ENCODE results near the gene CHD5. TPM values are rescaled to one million over a fixed set of nuclear protein-coding genes. Genes with fewer than 3 reads are reported as not detected.

CHD5 gene
- total RNA-seq, 1 experiment from 2014 or later, result 1.6 TPM

DNA sequence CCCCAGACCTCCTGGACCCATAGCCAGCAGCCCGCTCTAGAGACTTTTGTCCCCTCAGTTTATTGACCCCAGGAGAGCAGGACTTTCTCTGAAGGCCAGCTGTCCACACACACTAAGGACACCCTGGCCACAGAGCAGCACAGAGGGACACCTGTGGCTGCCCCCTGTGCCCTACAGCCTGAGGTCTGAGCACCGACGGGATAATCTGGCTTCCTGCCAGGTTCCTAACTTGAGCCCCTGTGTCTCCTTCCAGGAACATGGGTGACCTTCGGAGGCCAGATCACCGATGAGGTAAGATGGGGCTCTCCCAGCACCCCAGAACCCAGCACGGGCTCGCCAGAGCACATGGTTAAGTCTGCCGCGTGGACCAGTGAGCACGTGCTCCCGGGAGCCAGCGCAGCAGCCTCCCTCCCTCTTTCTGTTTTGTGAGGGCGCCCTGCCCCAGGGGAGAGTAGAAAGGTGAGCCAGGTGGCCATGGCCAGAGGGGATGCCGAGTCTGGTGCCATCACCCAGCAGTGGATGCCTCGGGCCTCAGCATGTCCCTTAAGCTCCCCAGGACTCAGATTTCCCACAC lies 106.6 kb downstream of the CHD5 start:
- Histone ChIP-seq H2AFZ (ENCODE audit: low read length) (no peak overlapping the region), H2AK5ac (ENCODE audit: insufficient read length, low read length) (no peak overlapping the region), H4K8ac (replicated peaks; ENCODE audit: insufficient read length, low read depth, low read length) (no peak overlapping the region), H2BK5ac (ENCODE audit: insufficient read length, low read length) (no peak overlapping the region), H3K4me2 (ENCODE audit: insufficient read depth, insufficient read length, low read length) (no peak overlapping the region), H2BK15ac (ENCODE audit: low read depth, low read length) (no peak overlapping the region), H4K91ac (ENCODE audit: insufficient read length, low read depth, low read length) (no peak overlapping the region), H3K23ac (ENCODE audit: insufficient read length, low read depth, low read length) (no peak overlapping the region), H3K18ac (ENCODE audit: insufficient read length, low read depth, low read length) (no peak overlapping the region), H3K4me1 (ENCODE audit: insufficient read depth, low read length) (no peaks in the 10 kb centered on the region), H3K79me1 (ENCODE audit: insufficient read depth, low read depth, low read length, poor library complexity, severe bottlenecking) (no peaks in the 10 kb centered on the region), H3K4ac (ENCODE audit: low read depth, low read length) (no peak overlapping the region), H3K23me2 (ENCODE audit: insufficient read length, low read depth, low read length, poor library complexity, severe bottlenecking) (no peaks in the 10 kb centered on the region), H2BK120ac (ENCODE audit: low read depth, low read length, poor library complexity, severe bottlenecking) (no peak overlapping the region), H3K27me3 (ENCODE audit: insufficient read depth, low read length) (no peaks in the 10 kb centered on the region), H3K79me2 (ENCODE audit: insufficient read depth, low read length) (no peaks in the 10 kb centered on the region), H4K5ac (ENCODE audit: insufficient read length, low read depth, low read length) (no peak overlapping the region), H3T11ph (ENCODE audit: low read length) (no peak overlapping the region), H2BK12ac (ENCODE audit: insufficient read length, low read depth, low read length) (no peak overlapping the region), H3K14ac (ENCODE audit: insufficient read depth, low read length) (no peak overlapping the region), H4K20me1 (ENCODE audit: control insufficient read depth, insufficient read depth, insufficient read length) (no peaks in the 10 kb centered on the region), H3K9me3 (ENCODE audit: control insufficient read depth, low read depth, low read length) (no peaks in the 10 kb centered on the region), H2BK20ac (ENCODE audit: low read depth, low read length, poor library complexity, severe bottlenecking) (no peak overlapping the region), H3K9ac (ENCODE audit: extremely low read depth, insufficient read length, low read length) (no peak overlapping the region), H3K56ac (ENCODE audit: insufficient read length, low read depth, low read length) (no peak overlapping the region), H3K27ac (ENCODE audit: insufficient read length, low read depth, low read length) (no peak overlapping the region)
- H3K4me3 Mint-ChIP-seq, result no peak overlapping the region
- no peaks in the 10 kb centered on the region for H3K36me3 Mint-ChIP-seq (ENCODE audit: insufficient read depth in 1 of 3, low read depth in 3 of 3)
- no peaks in the 10 kb centered on the region for H3K9me3 Mint-ChIP-seq
- DNase-seq, result no peak
- TF ChIP-seq, protein P1, sequence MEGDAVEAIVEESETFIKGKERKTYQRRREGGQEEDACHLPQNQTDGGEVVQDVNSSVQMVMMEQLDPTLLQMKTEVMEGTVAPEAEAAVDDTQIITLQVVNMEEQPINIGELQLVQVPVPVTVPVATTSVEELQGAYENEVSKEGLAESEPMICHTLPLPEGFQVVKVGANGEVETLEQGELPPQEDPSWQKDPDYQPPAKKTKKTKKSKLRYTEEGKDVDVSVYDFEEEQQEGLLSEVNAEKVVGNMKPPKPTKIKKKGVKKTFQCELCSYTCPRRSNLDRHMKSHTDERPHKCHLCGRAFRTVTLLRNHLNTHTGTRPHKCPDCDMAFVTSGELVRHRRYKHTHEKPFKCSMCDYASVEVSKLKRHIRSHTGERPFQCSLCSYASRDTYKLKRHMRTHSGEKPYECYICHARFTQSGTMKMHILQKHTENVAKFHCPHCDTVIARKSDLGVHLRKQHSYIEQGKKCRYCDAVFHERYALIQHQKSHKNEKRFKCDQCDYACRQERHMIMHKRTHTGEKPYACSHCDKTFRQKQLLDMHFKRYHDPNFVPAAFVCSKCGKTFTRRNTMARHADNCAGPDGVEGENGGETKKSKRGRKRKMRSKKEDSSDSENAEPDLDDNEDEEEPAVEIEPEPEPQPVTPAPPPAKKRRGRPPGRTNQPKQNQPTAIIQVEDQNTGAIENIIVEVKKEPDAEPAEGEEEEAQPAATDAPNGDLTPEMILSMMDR (conservative IDR thresholded peaks at IDR 0.05), result no peak
- H3K27me3 Mint-ChIP-seq (ENCODE audit: low read depth), result no peaks in the 10 kb centered on the region; the same call in 1 of the 2 replicates
- H3K27ac Mint-ChIP-seq, result no peak overlapping the region
- WGBS (ENCODE audit: extremely low coverage, insufficient read length, low lambda C conversion rate), result no CpG with 5 or more reads among the region's 15 CpGs
- peaks cover 12 to 17% of the 10 kb centered on the region in 2 experiments for H3K4me1 Mint-ChIP-seq
